RWPE1 (cell line): Measurements from ENCODE around the gene MFSD11.

ENCODE experiments used
- CTCF ChIA-PET: fragments of 350-600 bp; sonication (Branson Sonifier 250); formaldehyde crosslinking; extraction: SDS; loops from one replicate; lab custom pipeline; 2021; lab: Yijun Ruan, JAX
- POLR2A ChIA-PET: fragments of 400-600 bp; formaldehyde crosslinking; extraction: SDS; loops from one replicate; lab custom pipeline; 2020; ENCODE audit warnings: antibody characterized with exemption; ENCODE audit not compliant: low non-redundant PET; lab: Yijun Ruan, JAX
- DNase-seq: peaks from one replicate; pipeline ENCODE4 v3.0.0; 2012; ENCODE audit warnings: low spot score
- H3K27ac ChIP-seq: fragments of 450-650 bp; 2 replicates; pipeline ENCODE4 v1.5.1; 2017
- TF ChIP-seq, protein P1 (sequence below): fragments of 450-650 bp; conservative IDR thresholded peaks from 2 replicates; pipeline ENCODE4 v1.5.1; 2017; ENCODE audit warnings: low read depth, mild to moderate bottlenecking

The MFSD11 gene

DNA sequence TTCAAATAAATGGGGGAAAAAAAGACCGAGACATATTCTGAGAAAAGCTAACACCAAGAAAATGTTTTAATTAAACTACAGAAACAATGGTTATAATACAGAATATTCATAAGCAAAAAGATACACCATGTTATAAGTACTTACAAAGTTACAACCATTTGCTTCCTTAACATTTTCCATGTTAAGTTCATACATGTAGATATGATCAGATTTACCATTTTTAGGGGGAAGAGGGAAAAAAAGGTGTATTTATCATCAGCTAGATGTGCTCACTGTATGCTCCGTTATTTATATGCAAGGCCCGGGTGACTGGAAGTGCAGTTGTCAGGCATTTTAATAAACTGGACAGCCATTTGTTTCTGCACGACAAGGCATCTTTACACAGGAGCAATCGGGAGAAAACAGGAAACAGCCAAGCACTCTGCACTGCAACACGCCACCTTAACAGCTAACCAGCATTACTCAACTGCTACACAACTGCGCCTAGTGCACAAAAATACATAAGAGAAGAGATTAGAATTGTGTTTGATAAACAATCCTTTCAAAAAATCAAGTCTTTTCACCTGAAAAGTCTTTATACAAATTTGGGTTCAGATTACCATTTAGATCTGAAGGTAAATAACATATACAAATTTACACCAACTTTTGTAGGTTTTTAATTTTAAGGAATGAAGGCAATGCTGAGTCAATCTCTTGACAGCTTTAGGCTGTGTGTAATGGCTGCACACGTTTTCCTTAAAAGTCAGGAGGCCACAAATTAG lies 3.7 kb upstream of the MFSD11 start:
- no peak for DNase-seq
- TF ChIP-seq, protein P1, sequence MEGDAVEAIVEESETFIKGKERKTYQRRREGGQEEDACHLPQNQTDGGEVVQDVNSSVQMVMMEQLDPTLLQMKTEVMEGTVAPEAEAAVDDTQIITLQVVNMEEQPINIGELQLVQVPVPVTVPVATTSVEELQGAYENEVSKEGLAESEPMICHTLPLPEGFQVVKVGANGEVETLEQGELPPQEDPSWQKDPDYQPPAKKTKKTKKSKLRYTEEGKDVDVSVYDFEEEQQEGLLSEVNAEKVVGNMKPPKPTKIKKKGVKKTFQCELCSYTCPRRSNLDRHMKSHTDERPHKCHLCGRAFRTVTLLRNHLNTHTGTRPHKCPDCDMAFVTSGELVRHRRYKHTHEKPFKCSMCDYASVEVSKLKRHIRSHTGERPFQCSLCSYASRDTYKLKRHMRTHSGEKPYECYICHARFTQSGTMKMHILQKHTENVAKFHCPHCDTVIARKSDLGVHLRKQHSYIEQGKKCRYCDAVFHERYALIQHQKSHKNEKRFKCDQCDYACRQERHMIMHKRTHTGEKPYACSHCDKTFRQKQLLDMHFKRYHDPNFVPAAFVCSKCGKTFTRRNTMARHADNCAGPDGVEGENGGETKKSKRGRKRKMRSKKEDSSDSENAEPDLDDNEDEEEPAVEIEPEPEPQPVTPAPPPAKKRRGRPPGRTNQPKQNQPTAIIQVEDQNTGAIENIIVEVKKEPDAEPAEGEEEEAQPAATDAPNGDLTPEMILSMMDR = no peak
- H3K27ac ChIP-seq = no peak overlapping the region
- ChIA-PET CTCF (no interaction called here), POLR2A (no interaction called here)

DNA sequence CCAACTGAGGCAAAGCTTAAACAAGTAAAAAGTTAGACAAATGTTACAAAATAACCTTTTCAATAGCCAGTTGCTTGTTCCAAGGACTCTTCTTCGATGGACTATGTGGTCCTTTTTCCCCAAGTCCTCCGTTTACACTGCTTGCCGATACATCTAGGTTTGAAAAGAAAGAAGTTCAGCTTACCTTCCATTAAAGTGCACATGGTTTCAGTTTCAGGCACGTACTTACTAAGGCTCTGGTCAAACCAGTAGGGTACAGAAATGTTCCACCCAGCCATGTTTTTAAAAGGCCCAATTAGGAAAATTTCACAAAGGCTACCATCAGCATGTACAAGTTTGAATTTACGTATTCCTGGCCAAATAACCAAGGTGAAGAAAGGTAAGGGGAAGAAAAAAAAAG lies 2.9 kb upstream of the MFSD11 start:
- DNase-seq = no peak
- no peak overlapping the region for H3K27ac ChIP-seq
- ChIA-PET POLR2A (interaction anchor here (0.6 kb wide), 1 partner anchor 8 kb away, joined by 3 read pairs; no protein-coding TSS in a partner anchor), CTCF (no interaction called here)
- TF ChIP-seq, protein P1 = no peak

DNA sequence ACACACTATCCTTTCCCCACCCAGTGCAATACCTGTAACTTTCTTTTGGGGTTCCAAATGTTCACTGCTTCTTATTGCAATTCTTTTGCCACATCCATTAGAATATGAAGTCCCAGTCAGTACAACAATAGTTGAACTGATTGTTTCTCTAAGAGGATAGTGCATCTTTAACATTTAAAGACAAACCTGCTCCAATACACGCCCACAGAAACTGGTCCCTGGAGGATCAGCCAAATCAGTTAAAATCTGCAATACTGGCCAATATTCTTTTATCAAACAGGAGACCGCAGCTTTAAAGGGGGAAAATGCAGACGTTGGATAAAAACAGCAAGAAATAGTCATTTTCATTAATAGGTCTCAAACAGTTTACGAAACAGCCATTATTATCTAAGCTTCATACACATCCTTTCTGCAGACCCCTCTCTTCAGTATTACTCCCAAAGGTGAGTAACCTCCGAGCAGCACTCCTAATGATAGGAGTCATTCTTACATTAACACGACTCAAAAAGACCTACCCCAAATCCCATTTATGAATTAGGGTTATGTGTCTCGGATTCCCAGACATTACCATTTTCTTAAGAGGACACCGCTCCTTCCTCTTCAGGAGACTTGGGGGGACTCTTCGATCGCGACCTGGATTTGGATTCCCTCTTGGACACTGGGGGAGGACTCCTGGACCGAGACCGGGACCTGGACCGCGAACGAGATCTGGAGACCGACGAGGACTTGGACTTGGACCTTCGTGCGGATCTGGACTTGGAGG lies 2.2 kb upstream of the MFSD11 start:
- ChIA-PET POLR2A (interaction anchor here (0.6 to 0.9 kb wide), 2 partner anchors 9 to 10 kb away, joined by 3 to 5 read pairs; no protein-coding TSS in a partner anchor), CTCF (no interaction called here)
- peak overlapping the region; percentile 96 for H3K27ac ChIP-seq
- TF ChIP-seq, protein P1 = no peak
- no peak for DNase-seq

DNA sequence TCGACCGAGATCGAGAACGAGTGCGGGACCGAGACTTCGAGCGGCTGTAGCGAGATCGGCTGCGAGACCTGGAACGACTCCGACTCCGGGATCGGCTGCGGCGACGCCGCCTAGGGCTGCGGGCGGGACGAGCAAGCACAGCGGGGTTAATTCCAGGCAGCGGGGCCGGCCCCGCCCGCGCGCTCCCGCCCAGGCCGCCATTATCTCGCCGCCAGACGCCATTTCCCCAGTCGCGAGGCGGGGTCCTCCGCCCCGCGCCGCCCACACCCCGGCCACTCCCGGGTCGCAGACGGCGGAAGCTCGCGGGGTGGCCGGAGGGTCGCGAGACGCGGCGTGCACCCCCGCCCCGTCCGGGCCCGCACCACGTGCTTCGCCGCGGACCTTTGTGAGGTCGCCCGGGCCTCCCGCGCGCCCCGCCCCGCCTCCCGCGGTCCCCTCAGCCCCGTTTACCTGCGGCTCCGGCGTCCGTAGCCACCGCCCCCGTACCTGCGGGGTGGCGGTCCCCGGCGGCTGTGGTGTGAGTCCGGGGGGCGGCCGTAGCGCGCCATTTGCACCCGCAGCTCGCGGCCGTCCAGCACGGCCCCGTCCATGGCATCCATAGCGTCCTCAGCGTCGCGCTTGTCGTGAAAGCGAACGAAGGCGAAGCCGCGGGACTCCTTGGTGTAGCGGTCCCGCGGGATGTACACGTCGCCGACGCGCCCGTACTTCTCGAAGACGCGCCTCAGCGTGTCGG lies 1.4 kb upstream of the MFSD11 start:
- peak overlapping the region; percentile 96 for H3K27ac ChIP-seq
- POLR2A ChIA-PET = interaction anchor here (0.9 kb wide), 2 partner anchors 8 to 11 kb away, joined by 5 read pairs; no protein-coding TSS in a partner anchor
- TF ChIP-seq, protein P1 = no peak; the same call in 1 of the 2 replicates
- CTCF ChIA-PET = interaction anchor here (0.6 kb wide), 1 partner anchor 22 kb away, joined by 3 read pairs; no protein-coding TSS in a partner anchor
- DNase-seq = peak; percentile 40

DNA sequence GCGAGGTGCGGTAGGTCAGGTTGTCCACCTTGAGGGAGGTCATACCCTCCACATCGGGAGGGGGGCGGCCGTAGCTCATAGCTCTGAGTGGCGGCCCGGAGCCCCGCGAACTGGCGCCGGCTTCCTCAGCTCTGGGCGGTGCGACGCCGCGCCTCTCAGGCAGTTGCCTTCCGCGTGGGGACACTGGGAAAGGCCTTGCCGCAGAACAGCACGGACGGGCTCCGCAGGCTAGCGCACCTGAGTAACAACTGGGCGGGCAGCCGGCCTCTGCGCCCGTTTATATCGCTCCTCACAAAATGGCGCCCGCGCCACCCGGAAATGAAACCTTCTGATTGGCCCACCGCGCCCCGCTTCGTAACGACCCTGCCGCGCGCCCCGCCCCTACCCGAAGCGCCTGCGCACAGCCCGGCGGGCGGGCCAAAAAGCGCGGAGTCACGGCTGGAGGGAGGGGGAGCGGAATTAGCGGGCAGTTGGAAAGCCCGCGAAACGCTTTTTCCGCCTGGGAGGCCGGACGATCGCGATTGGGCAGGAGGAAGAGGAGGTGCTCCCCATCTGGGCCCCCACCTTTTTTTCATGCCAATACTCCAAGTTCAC lies 740 bp upstream of the MFSD11 start, which contains the start of gene SRSF2:
Gene SRSF2 (minus strand): TSS at position 250 of the 594 bp plus-strand sequence. CDS start 171 bp downstream, at position 79.
- peak within 1 kb of the TSS; percentile 96 for H3K27ac ChIP-seq
- peak; percentile 99 for DNase-seq
- ChIA-PET POLR2A (interaction anchor here (0.9 kb wide), 1 partner anchor 9 kb away, joined by 5 read pairs; no protein-coding TSS in a partner anchor), CTCF (interaction anchor here (0.6 kb wide), 1 partner anchor 21 kb away, joined by 3 read pairs; no protein-coding TSS in a partner anchor)
- TF ChIP-seq, protein P1 = no peak
